Putamen (tissue), 1 donor: Measurements from ENCODE around the gene C6.
"Not testable (repeated sequence)": the region's sequence is repeated elsewhere in the genome, so short reads cannot be mapped to it uniquely, and the experiment has no call there.

Experiments used
- DNase-seq: peaks from one replicate; pipeline ENCODE4 v3.0.0-alpha.2; 2016; ENCODE audit warnings: low spot score

Gene C6

GRCh38 chr5:41213340-41213739 is at the start of gene C6:
Gene C6 (minus strand): TSS chr5:41213532. CDS start chr5:41203230, 10,302 bp downstream.
- no peak for DNase-seq

GRCh38 chr5:41256400-41256799 is 43.1 kb upstream of the C6 start:
- no peak for DNase-seq

GRCh38 chr5:41253109-41253508 is 39.8 kb upstream of the C6 start:
- no peak for DNase-seq

- no peak for DNase-seq
Observed at GRCh38 chr5:41252036-41252435, 38.7 kb upstream of the C6 start.

GRCh38 chr5:41250351-41250987 is 37.1 kb upstream of the C6 start:
- DNase-seq: no peak

- no peak for DNase-seq
Observed at GRCh38 chr5:41247135-41247534, 33.8 kb upstream of the C6 start.

GRCh38 chr5:41246376-41246775 is 33.0 kb upstream of the C6 start:
- DNase-seq: no peak

- no peak for DNase-seq
Observed at GRCh38 chr5:41243558-41243957, 30.2 kb upstream of the C6 start.

GRCh38 chr5:41240985-41241384 is 27.7 kb upstream of the C6 start:
- DNase-seq: no peak

GRCh38 chr5:41240390-41240789 is 27.1 kb upstream of the C6 start:
- no peak for DNase-seq

GRCh38 chr5:41234475-41234874 is 21.1 kb upstream of the C6 start:
- DNase-seq: no peak

GRCh38 chr5:41232797-41233196 is 19.5 kb upstream of the C6 start:
- no peak for DNase-seq

- DNase-seq: not testable (repeated sequence)
Observed at GRCh38 chr5:41230276-41230675, 16.9 kb upstream of the C6 start.

- no peak for DNase-seq
Observed at GRCh38 chr5:41223962-41224361, 10.6 kb upstream of the C6 start.

GRCh38 chr5:41219658-41220269 is 6.4 kb upstream of the C6 start:
- DNase-seq: no peak

- no peak for DNase-seq
Observed at GRCh38 chr5:41218929-41219657, 5.8 kb upstream of the C6 start.

GRCh38 chr5:41214182-41214581 is 850 bp upstream of the C6 start:
- DNase-seq: no peak

GRCh38 chr5:41212935-41213334 is 397 bp downstream of the C6 start:
- no peak for DNase-seq

- DNase-seq: no peak
Observed at GRCh38 chr5:41211417-41211816, 1.9 kb downstream of the C6 start.

- not testable (repeated sequence) for DNase-seq
Observed at GRCh38 chr5:41205475-41205874, 7.9 kb downstream of the C6 start.

- DNase-seq: no peak
Observed at GRCh38 chr5:41203033-41203432, 10.3 kb downstream of the C6 start.

- DNase-seq: no peak
Observed at GRCh38 chr5:41201082-41201772, 12.1 kb downstream of the C6 start.

- no peak for DNase-seq
Observed at GRCh38 chr5:41200506-41200905, 12.8 kb downstream of the C6 start.
